ENCODE data around the gene HORMAD1. TPM values are rescaled to one million over a fixed set of nuclear protein-coding genes. Genes with fewer than 3 reads are reported as not detected.
A peak's percentile ranks its signal among the peaks of the same experiment; 100 is the strongest.

Gene HORMAD1
- total and polyA plus RNA-seq, 2 donors (not counting 3 experiments of a cell fraction or from before 2014, with no cell fraction given): not detected

- Histone ChIP-seq H3K4me2 (ENCODE audit: insufficient read depth, low read length) (peak overlapping the region; percentile 96), H3K27ac (ENCODE audit: insufficient read depth, low read depth, low read length) (peak overlapping the region; percentile 57), H3K4me1 (ENCODE audit: control insufficient read depth, extremely low read depth, insufficient read depth, low read length) (peaks cover 33% of the 10 kb centered on the region), H3K79me2 (ENCODE audit: control insufficient read depth, insufficient read depth, low read length) (peaks cover 10% of the 10 kb centered on the region), H3K36me3 (ENCODE audit: control insufficient read depth in 2 of 2, extremely low read depth in 1 of 2, insufficient read depth in 2 of 2, low read length in 2 of 2) (peaks cover 0 to 7% of the 10 kb centered on the region in 2 experiments), H3K9ac (replicated peaks; ENCODE audit: extremely low read depth, insufficient read depth, low read length) (peak overlapping the region; percentile 82), H3K9me1 (replicated peaks; ENCODE audit: control insufficient read depth, extremely low read depth, insufficient read depth, low read length) (no peaks in the 10 kb centered on the region), H2AFZ (ENCODE audit: low read depth, low read length) (peak overlapping the region; percentile 53), H4K20me1 (replicated peaks; ENCODE audit: control insufficient read depth, extremely low read depth, insufficient read depth, low read length) (no peaks in the 10 kb centered on the region), H3K9me3 (replicated peaks; ENCODE audit: control insufficient read depth, insufficient read depth, low read length) (no peaks in the 10 kb centered on the region), H3K4me3 (replicated peaks in 1 of 3; ENCODE audit: insufficient read depth in 1 of 3, low read depth in 1 of 3, low read length in 3 of 3) (peak overlapping the region; percentile 72 to 96 (median 87)), H3K27me3 (ENCODE audit: control insufficient read depth in 2 of 2, insufficient read depth in 2 of 2, low read length in 2 of 2) (no peaks in the 10 kb centered on the region)
- POLR2A ChIA-PET: interaction anchor here (0.9 kb wide), 1 partner anchor 67 kb away, joined by 3 read pairs; the partner anchor contains the start of gene ENSA
- intact Hi-C loops (cut with micrococcal nuclease) (loop anchor here (2.0 kb wide), 1 partner anchor 68 kb away; the partner anchor contains the start of gene CTSS), dilution Hi-C loops (cut with MboI; ENCODE audit: extremely low pct_ligation_motif_present, low sequenced_read_pairs) (no loop called here)
- FAIRE-seq (no peak), DNase-seq (ENCODE audit: low read depth, low spot score) (no peak)
- no peak for TF ChIP-seq JUN (IDR thresholded peaks at IDR 0.05; ENCODE audit: borderline replicate concordance, insufficient read depth, insufficient read length, low read depth)
- TF ChIP-seq POLR2AphosphoS5 (IDR thresholded peaks at IDR 0.05; ENCODE audit: insufficient read depth, low read depth, low read length): no peak
- no peak for TF ChIP-seq FOS (IDR thresholded peaks at IDR 0.05; ENCODE audit: borderline replicate concordance, insufficient read depth, low read length)
- TF ChIP-seq MYC (IDR thresholded peaks at IDR 0.05; ENCODE audit: low read depth, low read length): no peak
- TF ChIP-seq GATA2 (IDR thresholded peaks at IDR 0.05; ENCODE audit: insufficient read depth, insufficient read length, low read depth, low read length): no peak
- no peak for TF ChIP-seq POLR2A (IDR thresholded peaks at IDR 0.05; ENCODE audit: low read depth, low read length)
- TF ChIP-seq, protein P1, sequence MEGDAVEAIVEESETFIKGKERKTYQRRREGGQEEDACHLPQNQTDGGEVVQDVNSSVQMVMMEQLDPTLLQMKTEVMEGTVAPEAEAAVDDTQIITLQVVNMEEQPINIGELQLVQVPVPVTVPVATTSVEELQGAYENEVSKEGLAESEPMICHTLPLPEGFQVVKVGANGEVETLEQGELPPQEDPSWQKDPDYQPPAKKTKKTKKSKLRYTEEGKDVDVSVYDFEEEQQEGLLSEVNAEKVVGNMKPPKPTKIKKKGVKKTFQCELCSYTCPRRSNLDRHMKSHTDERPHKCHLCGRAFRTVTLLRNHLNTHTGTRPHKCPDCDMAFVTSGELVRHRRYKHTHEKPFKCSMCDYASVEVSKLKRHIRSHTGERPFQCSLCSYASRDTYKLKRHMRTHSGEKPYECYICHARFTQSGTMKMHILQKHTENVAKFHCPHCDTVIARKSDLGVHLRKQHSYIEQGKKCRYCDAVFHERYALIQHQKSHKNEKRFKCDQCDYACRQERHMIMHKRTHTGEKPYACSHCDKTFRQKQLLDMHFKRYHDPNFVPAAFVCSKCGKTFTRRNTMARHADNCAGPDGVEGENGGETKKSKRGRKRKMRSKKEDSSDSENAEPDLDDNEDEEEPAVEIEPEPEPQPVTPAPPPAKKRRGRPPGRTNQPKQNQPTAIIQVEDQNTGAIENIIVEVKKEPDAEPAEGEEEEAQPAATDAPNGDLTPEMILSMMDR (IDR thresholded peaks at IDR 0.05; ENCODE audit: extremely low read depth in 1 of 2, insufficient read depth in 1 of 2, low read depth in 1 of 2, low read length in 2 of 2): no peak
- no peak for TF ChIP-seq EZH2 (IDR thresholded peaks at IDR 0.05; ENCODE audit: borderline replicate concordance, low read depth, low read length, severe bottlenecking)
- no peak for TF ChIP-seq MAX (IDR thresholded peaks at IDR 0.05; ENCODE audit: insufficient read depth, insufficient read length)
- CTCF ChIA-PET: interaction anchor here (0.7 to 2.6 kb wide), 12 partner anchors 10 to 225 kb away, joined by 3 to 14 read pairs (median 4); partner anchors contain the start of gene CTSK
- BruUV-seq (replicated peaks): no TSS peak
Observed at GRCh38 chr1:150696590-150696989, 24.1 kb downstream of the HORMAD1 start.

Data from endothelial cell of umbilical vein (primary cell).